HEK293 (cell line): ENCODE measurements around the gene LRRC15.
A peak's percentile ranks its signal among the peaks of the same experiment; 100 is the strongest.

Experiments
- CTCF ChIA-PET: fragments of 350-600 bp; formaldehyde crosslinking; extraction: SDS; loops from one replicate; lab custom pipeline; 2021; ENCODE audit warnings: antibody characterized with exemption; lab: Yijun Ruan, JAX
- POLR2A ChIA-PET: fragments of 300-600 bp; formaldehyde crosslinking; extraction: SDS; loops from one replicate; lab custom pipeline; 2020; ENCODE audit warnings: antibody characterized with exemption, inconsistent platforms; lab: Yijun Ruan, JAX
- H3K27ac ChIP-seq: fragments of 200-500 bp; sonication (Bioruptor generic); 2 replicates; pipeline ENCODE4 v1.5.1; 2014; ENCODE audit warnings: low read depth, low read length, control low read depth, inconsistent platforms; ENCODE audit errors: extremely low read depth
- H3K36me3 ChIP-seq, 2 experiments: fragments of 200-500 bp in 1 of 2; sonication (Bioruptor generic) in 1 of 2; 1 replicate in 1 of 2; 2 replicates in 1 of 2; pipeline ENCODE4 v1.5.1; 2014 to 2017; ENCODE audit warnings: inconsistent platforms in 2 of 2, low read length in 2 of 2; ENCODE audit not compliant: control insufficient read depth in 2 of 2, insufficient read depth in 1 of 2
- H3K4me1 ChIP-seq: fragments of 200-500 bp; sonication (Bioruptor generic); 2 replicates; pipeline ENCODE4 v1.5.1; 2014; ENCODE audit warnings: mild to moderate bottlenecking, low read length, inconsistent platforms; ENCODE audit not compliant: control insufficient read depth, insufficient read depth
- H3K4me3 ChIP-seq: 2 replicates; pipeline ENCODE4 v1.5.1; 2011; ENCODE audit warnings: low read depth, mild to moderate bottlenecking, control low read depth, low read length, moderate library complexity
- H3K9me3 ChIP-seq: fragments of 200-500 bp; sonication (Bioruptor generic); 2 replicates; pipeline ENCODE4 v1.5.1; 2014; ENCODE audit warnings: low read depth, low read length, inconsistent platforms; ENCODE audit not compliant: control insufficient read depth, insufficient read depth
- FEZF1 ChIP-seq: fragments of 450-650 bp; formaldehyde crosslinking; IDR thresholded peaks from 2 replicates; pipeline ENCODE4 v1.5.1; 2016; ENCODE audit warnings: missing biosample characterization, missing genetic modification characterization
- SCRT2 ChIP-seq: fragments of 450-650 bp; formaldehyde crosslinking; IDR thresholded peaks from 2 replicates; pipeline ENCODE4 v1.5.1; 2016; ENCODE audit warnings: missing biosample characterization, missing genetic modification characterization
- YY1 ChIP-seq: fragments of 450-650 bp; formaldehyde crosslinking; IDR thresholded peaks from 2 replicates; pipeline ENCODE4 v1.5.1; 2018; ENCODE audit warnings: missing biosample characterization, missing genetic modification characterization
- ZBTB17 ChIP-seq: fragments of 450-650 bp; formaldehyde crosslinking; IDR thresholded peaks from 2 replicates; pipeline ENCODE4 v1.5.1; 2016; ENCODE audit warnings: missing biosample characterization, missing genetic modification characterization
- ZBTB48 ChIP-seq: fragments of 450-650 bp; formaldehyde crosslinking; IDR thresholded peaks from 2 replicates; pipeline ENCODE4 v1.5.1; 2016; ENCODE audit warnings: missing biosample characterization, missing genetic modification characterization
- ZFHX2 ChIP-seq: fragments of 450-650 bp; formaldehyde crosslinking; conservative IDR thresholded peaks from 2 replicates; pipeline ENCODE4 v1.5.1; 2016; ENCODE audit warnings: missing biosample characterization, missing genetic modification characterization
- ZNF155 ChIP-seq: fragments of 450-650 bp; formaldehyde crosslinking; IDR thresholded peaks from 2 replicates; pipeline ENCODE4 v1.5.1; 2016; ENCODE audit warnings: missing biosample characterization, missing genetic modification characterization
- ZNF302 ChIP-seq: fragments of 450-650 bp; formaldehyde crosslinking; IDR thresholded peaks from 2 replicates; pipeline ENCODE4 v1.5.1; 2016; ENCODE audit warnings: missing biosample characterization, missing genetic modification characterization, low read depth
- ZNF366 ChIP-seq: fragments of 450-650 bp; formaldehyde crosslinking; conservative IDR thresholded peaks from 2 replicates; pipeline ENCODE4 v1.5.1; 2016; ENCODE audit warnings: missing biosample characterization, missing genetic modification characterization
- ZNF48 ChIP-seq: fragments of 450-650 bp; formaldehyde crosslinking; IDR thresholded peaks from 2 replicates; pipeline ENCODE4 v1.5.1; 2016; ENCODE audit warnings: missing biosample characterization, missing genetic modification characterization
- ZNF558 ChIP-seq: fragments of 450-650 bp; formaldehyde crosslinking; IDR thresholded peaks from 2 replicates; pipeline ENCODE4 v1.5.1; 2016; ENCODE audit warnings: missing biosample characterization, missing genetic modification characterization
- ZNF600 ChIP-seq: fragments of 450-650 bp; formaldehyde crosslinking; IDR thresholded peaks from 2 replicates; pipeline ENCODE4 v1.5.1; 2016; ENCODE audit warnings: missing biosample characterization, missing genetic modification characterization
- ZSCAN16 ChIP-seq: fragments of 450-650 bp; formaldehyde crosslinking; IDR thresholded peaks from 2 replicates; pipeline ENCODE4 v1.5.1; 2016; ENCODE audit warnings: missing biosample characterization, missing genetic modification characterization
- TF ChIP-seq, protein P1 (sequence below): fragments of 450-650 bp; formaldehyde crosslinking; IDR thresholded peaks from 2 replicates; pipeline ENCODE4 v1.5.1; 2016; ENCODE audit warnings: missing biosample characterization, missing genetic modification characterization
- TF ChIP-seq, protein P2 (sequence below): fragments of 450-650 bp; formaldehyde crosslinking; IDR thresholded peaks from 2 replicates; pipeline ENCODE4 v1.5.1; 2017; ENCODE audit warnings: missing biosample characterization, missing genetic modification characterization
- TF ChIP-seq, protein P3 (sequence below): fragments of 450-650 bp; formaldehyde crosslinking; IDR thresholded peaks from 2 replicates; pipeline ENCODE4 v1.5.1; 2016; ENCODE audit warnings: missing biosample characterization, missing genetic modification characterization

LRRC15 gene

DNA sequence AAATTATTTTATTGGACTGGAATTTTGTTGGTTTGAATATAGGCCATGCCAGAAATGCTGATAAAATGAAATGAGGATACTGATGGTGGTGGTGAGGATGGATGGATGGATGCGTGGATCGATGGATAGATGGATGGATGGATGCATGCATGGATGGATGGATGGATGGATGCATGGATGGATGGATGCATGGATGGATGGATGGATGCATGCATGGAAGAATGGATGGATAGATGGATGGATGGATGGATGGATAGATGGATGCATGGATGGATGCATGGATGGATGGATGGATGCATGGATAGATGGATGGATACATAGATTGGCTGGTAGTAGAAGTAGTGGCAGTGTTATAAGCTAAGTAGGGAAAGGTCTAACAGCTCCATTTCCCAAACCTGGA is 58.5 kb downstream of the LRRC15 start:
- peaks cover 3% of the 10 kb centered on the region for H3K4me1 ChIP-seq
- no peak overlapping the region for H3K4me3 ChIP-seq
- ChIA-PET POLR2A (no interaction called here), CTCF (interaction anchor here (1.1 kb wide), 1 partner anchor 93 kb away, joined by 3 read pairs; no protein-coding TSS in a partner anchor)
- no peak overlapping the region for H3K27ac ChIP-seq
- TF ChIP-seq ZBTB17 (tag by site-specific recombination) (peak; percentile 100), ZNF558 (no peak), ZNF366 (tag by site-specific recombination) (peak; percentile 99)
- TF ChIP-seq, protein P1, sequence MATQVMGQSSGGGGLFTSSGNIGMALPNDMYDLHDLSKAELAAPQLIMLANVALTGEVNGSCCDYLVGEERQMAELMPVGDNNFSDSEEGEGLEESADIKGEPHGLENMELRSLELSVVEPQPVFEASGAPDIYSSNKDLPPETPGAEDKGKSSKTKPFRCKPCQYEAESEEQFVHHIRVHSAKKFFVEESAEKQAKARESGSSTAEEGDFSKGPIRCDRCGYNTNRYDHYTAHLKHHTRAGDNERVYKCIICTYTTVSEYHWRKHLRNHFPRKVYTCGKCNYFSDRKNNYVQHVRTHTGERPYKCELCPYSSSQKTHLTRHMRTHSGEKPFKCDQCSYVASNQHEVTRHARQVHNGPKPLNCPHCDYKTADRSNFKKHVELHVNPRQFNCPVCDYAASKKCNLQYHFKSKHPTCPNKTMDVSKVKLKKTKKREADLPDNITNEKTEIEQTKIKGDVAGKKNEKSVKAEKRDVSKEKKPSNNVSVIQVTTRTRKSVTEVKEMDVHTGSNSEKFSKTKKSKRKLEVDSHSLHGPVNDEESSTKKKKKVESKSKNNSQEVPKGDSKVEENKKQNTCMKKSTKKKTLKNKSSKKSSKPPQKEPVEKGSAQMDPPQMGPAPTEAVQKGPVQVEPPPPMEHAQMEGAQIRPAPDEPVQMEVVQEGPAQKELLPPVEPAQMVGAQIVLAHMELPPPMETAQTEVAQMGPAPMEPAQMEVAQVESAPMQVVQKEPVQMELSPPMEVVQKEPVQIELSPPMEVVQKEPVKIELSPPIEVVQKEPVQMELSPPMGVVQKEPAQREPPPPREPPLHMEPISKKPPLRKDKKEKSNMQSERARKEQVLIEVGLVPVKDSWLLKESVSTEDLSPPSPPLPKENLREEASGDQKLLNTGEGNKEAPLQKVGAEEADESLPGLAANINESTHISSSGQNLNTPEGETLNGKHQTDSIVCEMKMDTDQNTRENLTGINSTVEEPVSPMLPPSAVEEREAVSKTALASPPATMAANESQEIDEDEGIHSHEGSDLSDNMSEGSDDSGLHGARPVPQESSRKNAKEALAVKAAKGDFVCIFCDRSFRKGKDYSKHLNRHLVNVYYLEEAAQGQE: no peak
- H3K9me3 ChIP-seq: no peaks in the 10 kb centered on the region
- H3K36me3 ChIP-seq: no peaks in the 10 kb centered on the region

DNA sequence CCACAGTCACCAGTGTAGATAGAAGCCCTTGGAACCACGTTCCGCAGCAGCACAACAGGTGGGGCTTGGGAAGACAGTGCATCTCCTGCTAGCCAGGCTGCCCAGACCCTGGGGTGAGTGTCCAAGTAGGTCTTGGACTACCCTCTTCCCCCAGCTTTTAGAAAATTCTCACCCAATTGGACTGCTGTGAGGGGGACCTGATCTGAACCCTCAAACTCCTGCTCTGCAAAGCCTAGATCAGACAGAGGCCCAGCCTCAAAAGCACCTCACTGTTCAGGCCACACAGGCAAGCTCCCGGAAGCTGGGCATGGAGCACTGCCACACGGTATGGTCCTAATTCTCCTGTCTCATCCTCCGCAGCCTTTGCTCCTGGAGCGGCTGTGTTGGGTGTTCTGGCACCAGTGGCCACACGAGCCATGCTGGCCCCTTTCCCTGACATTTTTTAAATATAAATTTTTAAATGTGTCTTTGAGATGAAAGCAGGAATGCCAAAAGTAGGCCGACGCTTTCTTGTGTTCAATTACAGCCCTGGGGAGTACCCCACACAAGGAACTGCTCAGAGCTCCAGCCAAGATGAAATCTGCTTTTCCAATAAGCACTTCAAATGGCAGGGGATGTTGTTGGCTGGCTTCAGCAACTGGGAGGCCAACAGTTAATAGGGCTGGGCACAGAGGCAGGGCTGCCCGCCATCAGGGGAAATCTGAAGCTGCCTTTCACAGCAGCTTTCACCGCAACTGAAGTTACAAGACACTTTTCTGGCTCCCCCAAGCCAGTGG is 59.3 kb downstream of the LRRC15 start:
- no peaks in the 10 kb centered on the region for H3K36me3 ChIP-seq
- TF ChIP-seq SCRT2 (tag by site-specific recombination): peak; percentile 46; the same call in 1 of the 2 replicates
- TF ChIP-seq ZSCAN16 (tag by site-specific recombination): no peak
- peak; percentile 72 for TF ChIP-seq ZNF600 (tag by site-specific recombination)
- no peak for TF ChIP-seq ZBTB48 (tag by site-specific recombination)
- no peak for TF ChIP-seq YY1 (tag by site-specific recombination)
- TF ChIP-seq, all 188 proteins: peak for 2
- POLR2A ChIA-PET: interaction anchor here (0.9 kb wide), 1 partner anchor 169 kb away, joined by 3 read pairs; no protein-coding TSS in a partner anchor
- Histone ChIP-seq H3K4me3 (no peak overlapping the region), H3K9me3 (no peaks in the 10 kb centered on the region), H3K4me1 (peaks cover 3% of the 10 kb centered on the region), H3K27ac (no peak overlapping the region)
- CTCF ChIA-PET: interaction anchor here (1.1 kb wide), 2 partner anchors 16 to 94 kb away, joined by 3 read pairs; no protein-coding TSS in a partner anchor

DNA sequence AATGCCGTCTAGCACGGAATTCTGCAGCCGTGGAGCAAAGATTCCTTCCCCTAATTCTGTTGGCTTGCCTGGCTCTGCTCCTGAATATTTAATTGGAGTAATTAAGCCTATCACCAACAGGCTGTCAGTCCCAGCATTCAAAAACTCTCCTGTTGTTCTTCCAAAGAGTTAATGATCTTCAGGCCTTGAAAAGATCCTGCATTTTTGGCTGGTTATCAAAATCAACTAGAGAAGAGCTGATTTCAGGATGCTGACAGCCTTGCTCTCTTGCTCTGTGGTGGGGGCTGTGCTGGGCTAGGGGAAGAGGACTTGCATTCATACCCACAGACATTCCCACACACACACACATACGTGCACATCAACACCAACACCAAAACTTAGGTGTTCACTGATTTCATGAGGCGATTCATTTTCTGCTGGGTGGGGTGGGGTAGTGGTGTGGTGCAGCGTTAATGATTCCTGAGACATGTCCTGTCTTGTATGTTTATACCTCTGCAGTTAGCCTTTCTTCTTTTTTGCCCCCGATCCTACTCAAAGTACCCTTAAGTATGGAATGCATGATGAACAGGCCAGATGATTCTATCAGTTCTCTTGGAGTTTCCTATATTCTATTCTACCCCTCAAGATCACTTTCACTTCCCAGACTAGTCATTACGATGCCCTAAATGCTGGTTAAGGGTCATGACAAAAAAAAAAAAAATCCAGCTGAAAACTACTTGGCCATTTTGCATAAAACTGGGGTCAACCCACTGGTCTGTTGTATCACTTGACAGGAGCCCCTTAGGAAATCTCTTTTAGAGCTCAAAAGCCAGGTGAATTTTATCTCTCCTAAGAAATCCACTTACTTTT is 60.7 kb downstream of the LRRC15 start:
- Histone ChIP-seq H3K4me1 (peaks cover 3% of the 10 kb centered on the region), H3K9me3 (no peaks in the 10 kb centered on the region)
- POLR2A ChIA-PET: interaction anchor here (0.6 to 1.0 kb wide), 4 partner anchors 33 to 173 kb away, joined by 3 to 5 read pairs (median 4); partner anchors contain the start of gene HES1

More for the DNA sequence above, 60.7 kb downstream of the LRRC15 start:
- TF ChIP-seq ZNF302 (tag by site-specific recombination) (no peak), FEZF1 (tag by site-specific recombination) (peak; percentile 37; the same call in 1 of the 2 replicates), ZFHX2 (tag by site-specific recombination) (peak; percentile 20; the same call in 1 of the 2 replicates), ZBTB17 (tag by site-specific recombination) (0 out of 2 replicates have a peak, but pooled peaks have one; percentile 37), YY1 (tag by site-specific recombination) (0 out of 2 replicates have a peak, but pooled peaks have one; percentile 14), ZNF155 (tag by site-specific recombination) (no peak), ZNF600 (tag by site-specific recombination) (peak; percentile 52), ZNF48 (tag by site-specific recombination) (no peak)
- TF ChIP-seq, protein P2, sequence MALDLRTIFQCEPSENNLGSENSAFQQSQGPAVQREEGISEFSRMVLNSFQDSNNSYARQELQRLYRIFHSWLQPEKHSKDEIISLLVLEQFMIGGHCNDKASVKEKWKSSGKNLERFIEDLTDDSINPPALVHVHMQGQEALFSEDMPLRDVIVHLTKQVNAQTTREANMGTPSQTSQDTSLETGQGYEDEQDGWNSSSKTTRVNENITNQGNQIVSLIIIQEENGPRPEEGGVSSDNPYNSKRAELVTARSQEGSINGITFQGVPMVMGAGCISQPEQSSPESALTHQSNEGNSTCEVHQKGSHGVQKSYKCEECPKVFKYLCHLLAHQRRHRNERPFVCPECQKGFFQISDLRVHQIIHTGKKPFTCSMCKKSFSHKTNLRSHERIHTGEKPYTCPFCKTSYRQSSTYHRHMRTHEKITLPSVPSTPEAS (tag by site-specific recombination): no peak
- TF ChIP-seq, protein P3, sequence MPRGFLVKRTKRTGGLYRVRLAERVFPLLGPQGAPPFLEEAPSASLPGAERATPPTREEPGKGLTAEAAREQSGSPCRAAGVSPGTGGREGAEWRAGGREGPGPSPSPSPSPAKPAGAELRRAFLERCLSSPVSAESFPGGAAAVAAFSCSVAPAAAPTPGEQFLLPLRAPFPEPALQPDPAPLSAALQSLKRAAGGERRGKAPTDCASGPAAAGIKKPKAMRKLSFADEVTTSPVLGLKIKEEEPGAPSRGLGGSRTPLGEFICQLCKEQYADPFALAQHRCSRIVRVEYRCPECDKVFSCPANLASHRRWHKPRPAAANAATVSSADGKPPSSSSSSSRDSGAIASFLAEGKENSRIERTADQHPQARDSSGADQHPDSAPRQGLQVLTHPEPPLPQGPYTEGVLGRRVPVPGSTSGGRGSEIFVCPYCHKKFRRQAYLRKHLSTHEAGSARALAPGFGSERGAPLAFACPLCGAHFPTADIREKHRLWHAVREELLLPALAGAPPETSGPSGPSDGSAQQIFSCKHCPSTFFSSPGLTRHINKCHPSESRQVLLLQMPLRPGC (tag by site-specific recombination): peak; percentile 28; the same call in 1 of the 2 replicates
- TF ChIP-seq, all 188 proteins: peak for 6
- Histone ChIP-seq H3K27ac (peak overlapping the region; percentile 13; the same call in 1 of the 2 replicates), H3K4me3 (no peak overlapping the region), H3K36me3 (no peaks in the 10 kb centered on the region)
- CTCF ChIA-PET: interaction anchor here (0.7 to 1.1 kb wide), 2 partner anchors 15 to 70 kb away, joined by 3 to 4 read pairs; no protein-coding TSS in a partner anchor
